Measurements from ENCODE around the gene TUB. TPM values are rescaled to one million over a fixed set of nuclear protein-coding genes. Genes with fewer than 3 reads are reported as not detected.

TUB gene
- total RNA-seq, 1 donor from 2014 or later: 22.3 TPM

DNA sequence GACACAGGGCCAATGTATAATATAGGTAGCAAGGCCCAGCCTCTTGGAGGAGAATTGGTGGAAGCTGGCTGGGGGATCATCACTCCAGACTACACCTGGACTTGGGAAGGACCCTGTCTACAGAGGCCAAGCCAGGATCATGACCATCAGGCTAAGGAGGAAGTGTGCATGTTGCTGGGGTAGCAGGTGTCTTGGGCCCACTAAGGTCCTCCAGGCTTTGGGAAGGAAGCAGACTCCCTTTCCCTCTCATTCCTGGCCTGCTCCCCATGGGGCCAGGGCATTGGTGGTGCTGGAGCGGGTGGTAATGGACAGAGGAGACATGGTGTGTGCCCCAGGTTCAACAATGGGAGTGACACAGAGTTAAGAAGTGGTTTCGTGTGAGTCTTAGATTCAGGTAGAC, 16.0 kb upstream of the TUB start:
- intact Hi-C loops (cut with micrococcal nuclease): no loop called here
- ATAC-seq (no peak), DNase-seq (no peak)

DNA sequence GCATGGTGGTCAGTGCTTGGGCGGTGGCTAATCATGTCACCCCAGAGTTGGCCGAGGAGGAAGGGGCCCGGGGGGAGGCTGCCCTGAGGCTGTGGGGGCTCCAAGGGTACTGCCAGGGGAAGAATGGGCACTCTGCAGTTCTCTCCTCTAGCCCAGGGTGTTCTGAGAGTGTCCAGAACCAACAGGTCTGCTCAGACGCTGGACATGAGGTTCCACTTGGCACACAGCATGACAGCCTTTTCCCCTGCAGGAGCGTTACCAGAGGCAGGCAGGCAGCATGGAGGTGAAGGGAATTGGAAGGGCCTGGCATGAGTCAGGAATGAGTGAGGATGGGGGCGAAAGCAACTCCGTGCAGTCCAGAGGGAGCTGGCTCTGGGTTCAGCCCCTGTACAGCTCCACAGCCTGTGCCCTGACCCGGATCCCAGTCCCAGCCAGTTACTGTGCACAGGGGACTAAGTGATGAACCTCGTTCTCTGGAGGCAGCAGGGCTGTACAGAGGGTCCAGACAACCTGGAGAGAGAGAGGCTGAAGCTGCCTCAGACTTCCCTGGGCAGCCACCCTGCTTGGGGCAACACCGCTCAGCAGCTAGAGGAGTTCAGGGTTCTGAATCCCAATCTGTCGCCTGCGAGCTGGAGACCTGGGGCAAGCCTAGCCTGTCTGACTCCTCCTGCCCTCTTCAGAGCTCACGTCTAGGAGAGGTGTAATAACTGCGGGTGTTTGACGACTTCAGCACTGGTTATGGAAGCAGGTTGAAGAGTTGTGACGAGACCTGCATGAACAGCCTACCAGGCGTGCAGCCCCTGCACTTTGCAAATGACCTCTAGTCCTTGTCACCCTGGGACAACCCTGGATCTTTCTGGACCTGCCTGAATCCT, 14.7 kb upstream of the TUB start:
- ATAC-seq (no peak), DNase-seq (peak; percentile 21)
- intact Hi-C loops (cut with micrococcal nuclease): no loop called here

DNA sequence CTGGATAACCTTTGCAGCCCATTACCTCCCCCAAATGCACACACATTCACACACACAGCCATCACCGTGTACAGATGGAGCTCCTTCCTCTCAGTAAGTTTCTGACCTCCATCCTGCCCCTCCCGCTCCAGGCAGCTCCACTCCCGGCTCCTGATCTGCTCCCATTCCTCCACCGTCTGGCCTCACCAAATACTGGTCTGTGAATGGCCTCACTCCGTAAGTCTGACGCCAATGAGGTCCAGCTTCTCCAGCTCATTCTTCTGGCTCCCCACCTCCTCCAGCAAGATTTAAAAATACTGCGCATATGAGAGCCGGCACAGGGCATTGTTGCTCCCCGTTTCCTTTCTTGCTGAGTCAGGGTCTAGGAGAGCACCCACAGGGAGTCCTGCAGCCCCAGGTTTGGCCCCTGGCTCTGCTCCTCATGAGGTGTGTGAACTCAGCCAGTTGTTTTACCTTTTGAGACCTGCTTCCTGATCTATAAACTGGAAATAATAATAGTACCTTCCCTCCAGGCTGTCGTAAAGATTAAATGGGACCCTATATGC, 14.0 kb upstream of the TUB start:
- DNase-seq (peak; percentile 30), ATAC-seq (no peak)
- intact Hi-C loops (cut with micrococcal nuclease): no loop called here

DNA sequence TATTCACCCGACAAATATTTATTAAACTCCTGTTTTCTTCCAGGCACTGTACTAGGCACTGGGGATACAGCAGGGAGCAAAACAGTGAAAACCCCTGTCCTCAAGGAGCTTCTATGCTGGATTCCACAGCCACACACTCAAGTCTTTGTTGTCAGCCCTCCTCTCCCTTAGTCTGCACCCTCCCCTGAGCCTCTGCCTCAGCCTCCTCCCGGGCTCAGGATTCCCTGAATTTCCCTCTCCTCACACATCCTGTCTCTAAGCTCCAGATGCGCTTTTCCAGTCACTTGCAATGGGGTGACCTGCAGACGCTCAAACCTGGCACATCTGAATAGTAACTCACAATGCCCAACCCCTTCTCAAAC, 13.5 kb upstream of the TUB start:
- ATAC-seq (no peak), DNase-seq (peak; percentile 12)
- intact Hi-C loops (cut with micrococcal nuclease): no loop called here

DNA sequence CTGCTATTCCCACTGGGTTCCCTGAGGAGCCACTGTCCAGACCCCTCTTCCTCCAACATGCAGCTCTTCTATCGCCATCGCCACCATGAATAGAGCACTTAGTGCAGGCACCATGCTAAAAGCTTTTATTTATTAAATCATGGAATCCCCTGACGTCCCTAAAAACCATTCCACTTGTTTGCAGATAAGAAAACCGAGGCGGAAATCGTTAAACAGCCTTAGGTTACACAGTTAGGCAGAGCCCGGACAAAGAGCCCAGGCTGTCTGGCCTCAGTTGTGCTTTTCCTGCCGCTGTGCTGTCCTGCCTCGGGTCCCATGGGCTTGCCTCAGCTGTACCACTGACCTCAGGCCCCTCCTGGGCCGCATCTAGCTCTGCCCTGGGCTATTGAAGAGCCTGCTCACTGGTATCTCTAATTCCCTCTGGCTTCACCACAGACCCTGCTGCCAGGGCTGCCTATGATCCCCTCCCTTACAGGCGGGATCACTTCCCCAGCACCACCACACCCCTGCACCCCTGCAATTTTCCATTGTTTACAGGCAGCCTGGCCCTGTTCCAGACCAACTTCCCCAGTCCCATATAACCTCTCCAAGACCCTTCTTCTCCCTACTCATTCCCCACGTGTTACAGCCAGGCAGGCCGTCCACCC, 13.0 kb upstream of the TUB start:
- DNase-seq (peak; percentile 36), ATAC-seq (peak; percentile 4)
- intact Hi-C loops (cut with micrococcal nuclease): no loop called here

DNA sequence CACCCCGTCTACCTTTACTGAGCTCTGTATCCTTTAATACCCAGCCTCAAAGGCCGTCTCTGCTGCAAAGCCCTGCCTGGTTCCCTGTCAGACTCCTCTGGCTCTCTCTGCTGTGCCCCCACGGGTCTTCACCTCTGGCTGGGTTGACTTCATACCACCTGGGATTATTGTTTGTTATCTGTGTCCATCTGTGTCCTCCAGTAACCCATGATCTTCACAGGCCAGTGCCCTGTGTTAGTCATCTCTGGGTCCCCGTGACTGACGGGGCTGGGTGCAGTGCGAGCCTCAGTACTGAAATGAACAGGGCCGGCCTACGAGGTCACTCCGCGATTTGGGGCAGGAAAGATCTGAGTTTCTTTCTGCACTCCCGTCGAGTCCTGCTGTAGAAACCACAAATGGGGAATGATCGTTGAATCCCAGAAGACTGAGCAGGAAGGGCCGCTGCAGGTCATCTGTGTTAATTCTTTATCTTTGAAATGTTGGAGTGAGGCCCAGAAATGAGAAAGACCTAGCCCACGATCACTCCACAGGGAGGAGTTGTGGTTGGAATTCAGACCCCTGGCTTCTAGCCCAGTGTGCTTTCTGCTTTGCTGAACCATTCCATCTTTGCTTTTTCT, 12.3 kb upstream of the TUB start:
- DNase-seq: peak; percentile 63
- intact Hi-C loops (cut with micrococcal nuclease): no loop called here

DNA sequence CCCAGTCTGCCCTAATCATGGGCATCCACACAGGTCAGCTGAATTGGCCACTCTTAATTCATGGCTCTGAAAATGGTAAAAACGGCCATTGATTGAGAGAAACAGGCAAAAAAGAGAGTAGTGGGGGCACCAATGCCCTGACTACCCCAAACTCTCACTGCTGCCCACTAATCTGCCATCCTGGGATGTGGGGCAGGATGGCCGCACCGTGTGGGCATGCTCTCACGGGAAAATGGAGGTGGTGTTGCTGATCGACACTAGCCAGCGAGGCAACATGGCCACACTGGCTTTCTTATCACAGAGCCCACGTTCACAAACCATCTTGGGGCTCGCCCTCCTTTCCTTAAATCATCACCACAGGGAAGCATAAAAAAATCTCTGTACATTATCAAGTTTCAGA, 11.2 kb upstream of the TUB start:
- intact Hi-C loops (cut with micrococcal nuclease): loop anchor here (5.0 kb wide), 1 partner anchor 37 kb away; no protein-coding TSS in a partner anchor
- DNase-seq: no peak
- no peak for ATAC-seq

More for the DNA sequence above, 12.3 kb upstream of the TUB start:
- ATAC-seq: peak; percentile 78

DNA sequence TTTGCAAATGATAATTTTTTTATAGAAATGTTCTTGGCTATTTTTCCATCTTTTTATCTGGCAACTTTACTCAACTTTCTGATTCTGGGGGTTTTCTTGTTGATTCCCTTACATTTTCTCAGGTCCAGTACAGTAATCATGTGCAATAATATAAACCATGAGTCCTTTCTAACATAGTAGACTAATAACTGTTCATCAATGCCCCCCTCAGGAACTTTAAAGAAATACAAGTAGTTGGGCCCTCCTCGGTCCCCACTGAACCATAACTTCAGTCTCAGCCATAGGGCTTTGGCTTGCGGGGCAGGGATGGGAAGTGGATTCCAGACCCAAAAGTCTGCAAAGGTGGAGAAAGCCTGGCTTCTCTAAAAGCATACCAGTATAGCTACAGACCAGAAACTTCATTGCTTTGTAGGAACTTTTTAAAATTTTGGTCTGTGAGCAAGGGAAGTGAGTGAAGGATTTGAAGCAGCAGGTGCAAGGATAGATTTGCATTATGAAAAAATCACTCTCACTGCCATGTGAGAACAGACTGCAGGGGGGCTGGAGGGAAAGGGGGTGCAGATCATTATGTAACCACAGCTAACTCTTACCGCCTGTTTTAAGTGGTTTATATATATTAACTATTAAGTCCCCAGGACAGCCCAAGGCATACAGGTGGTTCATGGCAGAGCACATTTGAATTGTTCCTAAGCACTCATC, 10.4 kb upstream of the TUB start:
- ATAC-seq (peak; percentile 43), DNase-seq (no peak)
- intact Hi-C loops (cut with micrococcal nuclease): loop anchor here (5.0 kb wide), 1 partner anchor 38 kb away; no protein-coding TSS in a partner anchor

DNA sequence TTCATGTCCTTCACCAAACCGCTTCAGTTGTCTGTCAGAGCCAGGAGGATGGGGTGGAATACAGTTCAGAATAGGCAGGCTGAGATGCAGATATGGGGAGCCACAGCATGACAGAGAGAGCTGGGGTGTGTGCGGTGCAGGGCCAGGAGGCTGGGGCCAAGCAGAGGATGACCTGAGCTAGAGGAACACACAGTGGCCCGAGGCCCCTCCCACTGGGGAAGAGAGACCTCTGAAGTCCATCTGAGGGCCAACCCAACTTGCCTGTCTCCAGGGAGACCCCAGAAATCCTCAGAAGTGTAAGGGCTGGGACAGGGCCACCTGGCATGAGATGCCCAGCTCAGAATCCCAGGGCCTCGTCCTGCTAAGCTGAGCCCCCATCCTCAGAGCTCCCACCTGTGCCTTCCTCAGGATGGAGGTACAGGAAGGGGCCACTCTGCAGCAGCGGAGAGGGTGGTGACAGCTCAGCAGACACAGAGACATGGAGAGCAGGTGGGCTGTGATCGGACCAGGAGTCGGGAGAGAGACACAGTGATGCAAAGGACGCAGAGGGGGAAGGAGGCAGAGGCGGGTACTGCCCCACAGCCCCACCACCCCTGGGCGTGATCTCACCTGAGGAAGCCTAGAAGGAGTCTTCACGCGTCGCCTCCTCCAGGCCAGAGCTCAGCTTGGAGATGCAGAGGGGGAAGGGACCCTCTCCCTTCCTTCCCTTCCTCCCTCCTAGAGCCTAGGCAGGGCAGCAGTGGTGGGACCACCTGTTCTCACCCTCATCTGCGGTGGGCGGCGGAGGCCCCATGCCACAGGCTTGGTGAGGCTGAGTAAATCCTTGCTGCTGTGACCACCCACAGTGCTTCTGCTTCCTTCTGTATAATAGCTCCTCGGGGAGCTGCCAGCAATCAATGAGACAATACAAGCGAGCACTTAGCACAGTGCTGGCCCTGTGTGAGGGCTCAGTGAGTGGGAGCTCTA, 9.1 kb upstream of the TUB start:
- intact Hi-C loops (cut with micrococcal nuclease): loop anchor here (5.0 kb wide), 1 partner anchor 40 kb away; no protein-coding TSS in a partner anchor

DNA sequence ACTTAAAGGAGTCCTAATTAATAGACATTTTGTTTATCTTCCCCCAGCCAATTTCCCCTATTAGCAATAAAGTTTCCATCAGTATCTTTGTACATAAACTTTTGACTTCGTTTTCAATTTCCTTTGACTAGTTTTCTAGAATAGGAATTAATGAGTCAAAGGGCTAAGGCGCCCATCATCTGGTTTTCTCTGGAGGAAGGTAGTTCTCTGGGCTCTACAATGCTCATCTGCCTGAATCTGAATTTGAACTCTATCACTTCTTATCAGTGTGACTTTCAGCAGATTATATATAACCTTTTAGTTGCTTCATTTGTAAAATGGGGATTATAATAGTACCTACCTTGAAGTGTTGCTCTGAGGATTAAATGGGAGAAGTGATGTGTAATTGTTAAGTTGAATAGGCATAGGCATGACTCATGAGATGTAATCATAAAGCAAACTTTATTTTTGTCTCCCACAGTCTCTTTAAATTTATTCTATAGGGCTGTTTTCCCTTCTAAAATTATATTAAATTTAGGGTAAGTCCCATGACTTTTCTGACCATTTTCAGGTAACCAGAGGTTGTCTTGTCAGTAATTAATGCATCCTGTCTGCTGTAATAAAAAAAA, 5.8 kb upstream of the TUB start:
- ATAC-seq (no peak), DNase-seq (no peak)
- intact Hi-C loops (cut with micrococcal nuclease): no loop called here

More for the DNA sequence above, 9.1 kb upstream of the TUB start:
- no peak for DNase-seq
- ATAC-seq: no peak

DNA sequence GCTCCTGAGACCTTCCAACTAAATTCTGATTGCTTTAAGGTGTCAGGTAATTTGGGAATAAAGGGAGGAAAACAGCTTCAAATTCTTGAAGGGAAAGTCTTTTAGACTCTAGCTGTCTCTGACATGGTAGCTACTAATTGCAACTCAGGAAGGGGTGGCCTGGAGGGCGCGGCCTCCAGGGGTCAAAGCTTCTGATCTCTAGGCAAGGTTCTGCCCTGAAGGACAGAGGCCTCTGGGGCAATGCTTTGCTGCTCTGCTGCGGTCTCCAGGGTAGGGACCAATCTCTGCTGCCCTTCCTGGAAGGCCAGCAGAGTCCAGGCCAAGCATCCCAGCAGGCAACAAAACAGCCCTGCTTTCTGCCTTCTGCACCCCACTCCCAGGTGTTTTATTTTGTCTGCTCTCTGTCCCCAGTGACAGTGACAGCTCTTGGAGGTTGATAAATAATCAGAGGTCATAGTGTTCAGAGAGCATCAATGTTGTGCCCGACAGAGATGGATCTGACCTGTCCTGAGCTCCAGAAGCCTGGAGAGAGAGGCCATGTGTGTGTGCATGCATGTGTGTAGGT, 1.8 kb upstream of the TUB start:
- ATAC-seq (no peak), DNase-seq (no peak)
- intact Hi-C loops (cut with micrococcal nuclease): no loop called here

DNA sequence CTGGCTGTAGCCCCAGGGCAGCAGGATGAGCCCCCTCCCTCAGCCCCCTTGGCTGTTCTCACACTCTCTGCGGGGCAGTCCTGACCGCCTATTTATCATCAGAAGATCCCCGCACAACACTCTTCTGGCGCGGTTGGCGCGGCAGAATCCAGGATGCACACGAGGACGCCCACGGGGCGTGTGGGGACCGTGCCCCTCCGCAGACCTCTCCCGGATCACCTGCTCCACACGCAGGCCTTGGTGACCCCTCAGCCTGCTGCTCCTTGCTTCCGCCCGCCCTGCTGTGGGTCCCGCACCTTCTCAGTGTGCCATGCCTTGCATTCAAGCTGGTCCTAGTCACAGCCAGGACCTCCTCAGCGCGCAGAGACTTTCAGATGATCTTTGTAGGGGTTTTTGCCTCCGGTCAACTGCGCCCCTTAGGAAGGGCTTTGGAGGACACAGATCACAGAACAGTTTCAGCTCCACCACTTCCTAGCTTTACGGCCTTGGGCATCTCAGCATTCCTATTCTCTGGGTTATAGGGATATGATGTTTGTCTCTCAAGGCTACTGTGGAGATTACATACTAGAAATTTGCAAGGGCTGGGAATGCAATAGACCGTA, 841 bp upstream of the TUB start:
- DNase-seq: no peak

DNA sequence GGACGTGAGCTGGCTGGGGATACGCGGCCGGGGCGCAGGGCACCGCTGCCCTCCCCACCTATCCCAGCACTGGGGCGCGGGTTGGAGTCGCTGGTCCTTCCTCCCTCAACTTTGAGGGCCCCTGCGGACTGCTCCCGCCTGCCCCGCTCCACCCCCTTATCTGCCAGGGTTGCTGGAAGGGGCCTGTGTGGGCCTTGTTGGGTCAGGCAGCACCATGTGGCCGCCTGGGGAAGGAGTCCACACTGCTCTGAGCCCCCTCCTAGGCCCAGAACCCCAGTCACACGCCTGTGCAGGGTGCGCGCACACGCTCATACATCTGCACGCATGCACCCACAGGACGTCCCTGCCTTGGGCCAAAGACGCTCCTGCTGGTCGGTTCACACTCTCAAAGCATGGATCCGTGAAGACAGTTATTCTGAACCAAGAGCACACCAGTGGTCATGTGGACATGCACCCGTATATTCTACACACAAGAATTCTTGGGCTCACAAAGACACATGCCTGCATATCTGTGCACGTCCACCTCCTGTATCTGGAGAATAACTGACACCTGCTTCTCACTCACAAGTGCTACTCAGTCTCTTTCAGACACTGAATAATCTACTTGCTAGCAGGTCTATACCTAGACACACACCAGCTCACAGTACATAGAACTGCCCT, 710 bp downstream of the TUB start:
- DNase-seq (no peak), ATAC-seq (peak; percentile 13)
- intact Hi-C loops (cut with micrococcal nuclease): no loop called here

More for the DNA sequence above, 841 bp upstream of the TUB start:
- no peak for ATAC-seq
- intact Hi-C loops (cut with micrococcal nuclease): no loop called here

DNA sequence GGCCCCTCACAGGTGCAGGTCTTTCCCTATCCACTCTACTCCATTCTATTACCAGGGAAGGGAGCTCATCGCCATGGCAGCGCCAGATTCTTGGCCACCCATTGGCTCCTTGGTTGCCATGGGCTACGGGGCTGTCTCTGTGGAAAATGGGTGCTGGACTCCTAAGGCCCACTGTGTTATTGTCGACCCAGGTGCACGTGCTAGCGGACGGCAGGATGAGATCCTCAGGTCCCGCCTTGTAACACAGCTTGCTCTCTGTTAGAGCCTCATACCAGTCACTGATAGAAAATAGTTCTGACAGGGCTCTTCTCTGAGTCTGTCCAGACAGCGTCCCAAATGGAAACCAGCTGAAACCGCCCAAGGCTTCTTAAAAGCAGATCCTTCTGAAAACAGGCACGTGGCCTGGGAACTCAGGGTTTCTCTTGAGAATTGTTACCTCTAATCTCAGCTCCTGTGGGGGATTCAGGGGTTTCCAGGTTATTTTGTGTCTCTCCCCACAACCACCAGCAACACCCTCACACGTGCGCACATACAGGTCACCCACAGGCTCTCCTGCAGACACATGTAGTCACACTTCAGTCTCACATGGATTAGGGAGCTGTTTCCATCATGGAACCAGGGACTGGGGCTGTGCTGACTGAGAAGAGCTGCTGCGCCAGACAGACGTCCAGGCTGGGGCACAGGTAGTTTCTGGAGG, 1.5 kb downstream of the TUB start:
- DNase-seq: no peak
- ATAC-seq: peak; percentile 2
- intact Hi-C loops (cut with micrococcal nuclease): no loop called here

DNA sequence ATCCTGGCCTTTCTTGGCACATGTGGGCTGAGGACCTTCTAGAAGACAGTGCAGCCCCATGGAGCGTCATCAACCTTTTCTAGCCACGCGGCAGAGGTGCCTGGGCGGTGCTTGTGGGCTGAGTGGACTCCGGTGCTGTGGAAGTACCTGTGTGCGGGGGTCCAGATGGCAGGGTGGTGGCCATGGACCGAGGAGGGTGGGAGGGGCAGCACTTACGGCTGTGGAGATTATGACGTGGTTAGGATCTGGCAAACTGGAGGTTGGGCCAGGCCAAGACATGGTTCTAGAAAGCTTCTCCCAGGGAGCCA, 2.0 kb downstream of the TUB start:
- intact Hi-C loops (cut with micrococcal nuclease): no loop called here
- no peak for ATAC-seq
- no peak for DNase-seq

DNA sequence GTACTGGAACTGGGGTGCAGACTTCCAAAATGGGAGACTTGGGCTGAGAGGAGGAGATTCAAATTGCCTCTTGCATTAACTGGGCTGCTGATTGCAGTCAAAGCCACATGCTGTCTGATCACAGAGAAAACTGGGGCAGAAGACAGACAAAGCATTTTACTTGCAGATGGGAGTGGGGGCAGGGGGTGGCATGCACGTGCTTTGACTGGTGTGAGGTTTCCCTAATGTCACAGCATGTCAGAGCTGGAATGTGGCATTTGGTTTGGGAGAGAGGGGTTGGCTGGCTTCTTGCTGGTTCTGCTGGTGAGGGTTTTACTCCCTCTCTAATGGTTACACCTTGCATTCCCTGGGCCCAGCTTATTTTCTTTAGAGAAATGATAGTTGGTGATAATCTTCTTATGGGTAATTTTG, 2.9 kb downstream of the TUB start:
- intact Hi-C loops (cut with micrococcal nuclease): no loop called here
- DNase-seq (no peak), ATAC-seq (no peak)

Measured in left ventricle myocardium superior (tissue), 1 donor.